22Rv1 (cell line): ENCODE data around the gene CNTNAP2.

Experiments used
- CTCF ChIP-seq: fragments of 450-650 bp; IDR thresholded peaks from 2 replicates; pipeline ENCODE4 v1.5.1; 2017; ENCODE audit warnings: mild to moderate bottlenecking
- ZFX ChIP-seq: fragments of 450-650 bp; IDR thresholded peaks from 2 replicates; pipeline ENCODE4 v1.6.1; 2017; ENCODE audit warnings: antibody characterized with exemption, borderline replicate concordance

GRCh38 chr7:148135997-148136396 lies 2019.4 kb downstream of the CNTNAP2 start:
- TF ChIP-seq CTCF: no peak
- no peak for TF ChIP-seq ZFX
